IPS-20b (cell line): ENCODE data around the gene TMED4.
"Not testable (repeated sequence)": the region's sequence is repeated elsewhere in the genome, so short reads cannot be mapped to it uniquely, and the experiment has no call there.

Source experiments
- H3K27ac ChIP-seq: one replicate; pipeline ENCODE4 v1.5.1; 2013; ENCODE audit warnings: low read length
- H3K27me3 ChIP-seq: 2 replicates; pipeline ENCODE4 v1.6.1; 2013; ENCODE audit warnings: mild to moderate bottlenecking, low read length, inconsistent platforms; ENCODE audit not compliant: insufficient read depth
- H3K36me3 ChIP-seq: 2 replicates; pipeline ENCODE4 v1.6.1; 2013; ENCODE audit warnings: low read depth, mild to moderate bottlenecking, inconsistent platforms, low read length, moderate library complexity; ENCODE audit not compliant: insufficient read depth
- H3K4me1 ChIP-seq: 2 replicates; pipeline ENCODE4 v1.6.1; 2013; ENCODE audit warnings: mild to moderate bottlenecking, control low read depth, inconsistent platforms, low read length, moderate library complexity; ENCODE audit not compliant: insufficient read depth
- H3K4me3 ChIP-seq: 2 replicates; pipeline ENCODE4 v1.5.1; 2013; ENCODE audit warnings: mild to moderate bottlenecking, low read length, inconsistent platforms
- H3K9ac ChIP-seq: 2 replicates; pipeline ENCODE4 v1.6.1; 2013; ENCODE audit warnings: low read depth, mild to moderate bottlenecking, inconsistent platforms, low read length, moderate library complexity
- H3K9me3 ChIP-seq: 2 replicates; pipeline ENCODE4 v1.6.1; 2013; ENCODE audit warnings: mild to moderate bottlenecking, low read depth, low read length, inconsistent platforms; ENCODE audit not compliant: insufficient read depth

The TMED4 gene

DNA sequence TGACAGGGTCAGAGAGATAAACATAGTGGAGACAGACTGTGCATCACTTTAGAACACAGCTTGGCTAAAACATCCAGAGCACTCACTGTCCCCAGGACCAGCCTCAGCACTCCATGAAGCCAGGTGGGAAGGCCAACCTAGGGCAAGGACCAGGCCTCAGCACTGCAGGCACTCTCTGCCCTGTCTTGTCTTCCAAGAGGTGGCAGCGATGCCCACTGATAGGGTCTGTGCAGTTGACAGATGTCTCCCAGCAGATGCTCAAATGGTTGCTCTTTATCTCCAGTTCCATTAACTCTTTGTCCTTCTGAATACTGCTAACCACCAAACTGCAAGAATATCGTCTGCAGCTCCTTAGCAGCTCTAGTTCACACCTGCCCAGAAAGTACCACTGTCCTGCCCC lies 17.4 kb downstream of the TMED4 start:
- H3K36me3 ChIP-seq = peaks cover 54% of the 10 kb centered on the region
- no peaks in the 10 kb centered on the region for H3K9me3 ChIP-seq

DNA sequence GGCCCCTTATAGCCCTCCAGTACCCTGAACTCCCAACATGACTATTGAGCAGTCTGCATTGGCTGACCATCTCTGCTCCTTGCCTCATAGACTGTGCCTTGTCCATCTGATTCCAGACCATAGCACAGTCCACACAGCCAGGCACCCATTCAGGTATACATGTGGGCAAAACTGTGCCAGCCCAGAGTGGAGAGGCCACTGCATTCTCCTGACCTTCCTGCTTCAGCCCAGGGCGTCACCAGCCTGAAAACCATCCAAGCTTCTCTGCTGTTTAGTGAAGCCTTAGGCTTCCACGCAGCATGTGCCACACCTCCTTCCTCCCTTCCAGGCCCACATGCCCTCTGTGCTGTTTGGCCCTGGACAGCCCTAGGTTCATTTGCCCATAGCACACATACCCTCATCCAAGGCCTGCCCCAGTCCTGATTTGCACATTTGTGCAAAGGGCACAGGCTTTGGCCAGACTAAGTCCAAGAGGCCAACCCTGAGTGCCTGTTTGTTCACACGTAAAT lies 18.8 kb downstream of the TMED4 start:
- no peak overlapping the region for H3K4me3 ChIP-seq
- H3K9ac ChIP-seq = no peak overlapping the region
- no peak overlapping the region for H3K27ac ChIP-seq
- H3K9me3 ChIP-seq = no peaks in the 10 kb centered on the region
- H3K27me3 ChIP-seq = no peaks in the 10 kb centered on the region
- no peaks in the 10 kb centered on the region for H3K4me1 ChIP-seq
- peaks cover 40% of the 10 kb centered on the region for H3K36me3 ChIP-seq

More for the DNA sequence above, 17.4 kb downstream of the TMED4 start:
- no peak overlapping the region for H3K4me3 ChIP-seq
- H3K4me1 ChIP-seq = no peaks in the 10 kb centered on the region
- no peak overlapping the region for H3K9ac ChIP-seq
- no peak overlapping the region for H3K27ac ChIP-seq
- H3K27me3 ChIP-seq = no peaks in the 10 kb centered on the region

DNA sequence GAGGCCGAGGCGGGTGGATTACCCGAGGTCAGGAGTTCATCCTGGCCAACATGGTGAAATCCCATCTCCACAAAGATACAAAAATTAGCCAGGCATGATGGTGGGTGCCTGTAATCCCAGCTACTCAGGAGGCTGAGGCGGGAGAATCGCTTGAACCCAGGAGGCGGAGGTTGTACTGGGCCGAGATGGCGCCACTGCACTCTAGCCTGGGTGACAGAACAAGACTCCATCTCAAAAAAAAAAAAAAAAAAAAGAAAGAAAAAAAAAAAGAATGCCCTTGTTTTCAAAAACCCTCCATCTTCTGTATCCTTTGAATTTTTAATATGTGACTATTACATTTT lies 19.4 kb downstream of the TMED4 start:
- H3K9me3 ChIP-seq, H3K27me3 ChIP-seq, H3K4me1 ChIP-seq, H3K27ac ChIP-seq, H3K9ac ChIP-seq, H3K4me3 ChIP-seq: not testable (repeated sequence)
- peaks cover 34% of the 10 kb centered on the region for H3K36me3 ChIP-seq

- no peak overlapping the region for H3K9ac ChIP-seq
- H3K27ac ChIP-seq = no peak overlapping the region
- no peak overlapping the region for H3K4me3 ChIP-seq
These were observed 19.9 kb downstream of the TMED4 start for GRCh38 chr7:44561962-44562621.

DNA sequence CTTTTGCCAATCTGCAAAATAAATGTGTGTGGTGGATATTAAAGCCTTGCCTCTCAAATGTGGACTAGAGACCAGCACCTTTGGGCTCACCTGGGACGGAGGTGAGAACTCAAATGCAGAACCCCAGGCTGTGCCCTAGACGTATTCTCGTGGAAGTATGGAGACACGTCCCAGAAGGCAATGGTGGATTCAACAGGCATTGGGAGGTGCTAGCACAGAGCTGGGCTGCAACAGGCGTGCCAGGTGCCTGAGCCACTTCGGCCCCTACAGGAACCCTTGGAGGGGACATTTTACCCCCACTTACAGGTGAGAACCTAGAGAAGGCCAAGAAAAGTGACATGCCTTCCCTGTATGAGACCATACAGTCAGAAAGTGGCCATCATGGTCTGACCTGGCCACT lies 20.6 kb downstream of the TMED4 start:
- Histone ChIP-seq H3K4me1 (no peaks in the 10 kb centered on the region), H3K9me3 (no peaks in the 10 kb centered on the region), H3K36me3 (peaks cover 23% of the 10 kb centered on the region), H3K27ac (no peak overlapping the region), H3K4me3 (no peak overlapping the region), H3K9ac (no peak overlapping the region), H3K27me3 (no peaks in the 10 kb centered on the region)

More at GRCh38 chr7:44561962-44562621, 19.9 kb downstream of the TMED4 start:
- Histone ChIP-seq H3K9me3 (no peaks in the 10 kb centered on the region), H3K4me1 (no peaks in the 10 kb centered on the region), H3K27me3 (no peaks in the 10 kb centered on the region), H3K36me3 (peaks cover 29% of the 10 kb centered on the region)

DNA sequence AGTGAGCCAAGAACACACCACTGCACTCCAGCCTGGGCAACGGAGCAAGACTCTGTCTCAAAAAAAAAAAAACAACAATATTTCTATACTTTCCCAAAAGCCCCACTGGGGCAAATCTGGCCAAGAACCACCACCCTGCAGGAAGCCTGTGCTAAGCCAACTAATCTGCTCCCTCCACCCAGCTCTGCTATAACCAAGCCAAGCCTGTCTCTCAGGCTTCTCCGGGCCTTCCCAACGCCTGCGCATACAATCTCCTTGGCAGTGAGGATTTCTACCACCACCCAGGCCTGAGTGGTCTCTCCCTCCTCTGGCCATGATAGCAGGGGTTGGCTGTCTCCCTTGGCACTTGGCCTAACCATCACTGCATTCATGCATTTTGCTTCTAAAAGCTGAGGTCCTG lies 22.5 kb downstream of the TMED4 start:
- Histone ChIP-seq H3K36me3 (peaks cover 7% of the 10 kb centered on the region), H3K9ac (no peak overlapping the region), H3K4me1 (no peaks in the 10 kb centered on the region), H3K27ac (no peak overlapping the region), H3K27me3 (no peaks in the 10 kb centered on the region), H3K4me3 (no peak overlapping the region), H3K9me3 (no peaks in the 10 kb centered on the region)

DNA sequence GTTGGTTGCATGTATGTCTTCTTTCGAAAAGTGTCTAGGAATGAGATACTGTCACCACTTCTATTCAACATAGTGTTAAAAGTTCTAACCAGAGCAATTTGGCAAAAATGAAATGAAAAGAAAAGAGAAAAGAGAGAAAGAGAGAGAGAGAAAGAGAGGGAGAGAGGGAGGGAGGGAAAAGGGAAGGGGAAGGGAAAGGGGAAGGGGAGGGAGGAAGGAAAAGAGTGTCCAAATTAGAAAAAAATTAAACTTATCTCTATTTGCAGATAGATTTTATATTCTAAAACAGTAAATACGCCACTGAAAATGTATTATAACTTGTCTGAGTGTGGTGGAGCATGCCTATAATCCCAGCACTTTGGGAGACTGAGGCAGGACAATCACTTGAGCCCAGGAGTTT lies 24.5 kb downstream of the TMED4 start:
- Histone ChIP-seq H3K27ac (no peak overlapping the region), H3K4me1 (no peaks in the 10 kb centered on the region), H3K4me3 (no peak overlapping the region), H3K36me3 (no peaks in the 10 kb centered on the region), H3K27me3 (no peaks in the 10 kb centered on the region), H3K9me3 (no peaks in the 10 kb centered on the region), H3K9ac (no peak overlapping the region)

DNA sequence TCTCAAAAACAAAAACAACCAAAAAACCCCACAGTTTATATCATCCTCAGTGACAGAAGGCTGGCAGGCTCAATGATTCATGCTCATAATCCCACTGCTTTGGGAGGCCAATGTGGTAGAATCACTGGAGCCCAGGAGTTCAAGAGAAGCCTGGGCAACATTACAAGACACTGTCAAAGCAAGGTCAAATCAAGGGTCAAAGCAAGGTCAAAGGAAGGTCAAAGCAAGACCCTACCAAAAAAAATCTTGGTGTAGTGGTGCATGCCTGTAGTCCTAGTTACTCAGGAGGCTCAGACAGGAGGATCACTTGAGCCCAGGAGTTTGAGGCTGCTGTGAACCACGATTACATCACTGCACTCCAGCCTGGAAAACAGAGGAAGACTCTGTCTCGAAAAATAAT lies 26.7 kb downstream of the TMED4 start:
- no peaks in the 10 kb centered on the region for H3K36me3 ChIP-seq
- H3K4me3 ChIP-seq = no peak overlapping the region
- no peaks in the 10 kb centered on the region for H3K27me3 ChIP-seq
- H3K27ac ChIP-seq = no peak overlapping the region
- no peaks in the 10 kb centered on the region for H3K4me1 ChIP-seq
- H3K9ac ChIP-seq = no peak overlapping the region
- H3K9me3 ChIP-seq = no peaks in the 10 kb centered on the region

DNA sequence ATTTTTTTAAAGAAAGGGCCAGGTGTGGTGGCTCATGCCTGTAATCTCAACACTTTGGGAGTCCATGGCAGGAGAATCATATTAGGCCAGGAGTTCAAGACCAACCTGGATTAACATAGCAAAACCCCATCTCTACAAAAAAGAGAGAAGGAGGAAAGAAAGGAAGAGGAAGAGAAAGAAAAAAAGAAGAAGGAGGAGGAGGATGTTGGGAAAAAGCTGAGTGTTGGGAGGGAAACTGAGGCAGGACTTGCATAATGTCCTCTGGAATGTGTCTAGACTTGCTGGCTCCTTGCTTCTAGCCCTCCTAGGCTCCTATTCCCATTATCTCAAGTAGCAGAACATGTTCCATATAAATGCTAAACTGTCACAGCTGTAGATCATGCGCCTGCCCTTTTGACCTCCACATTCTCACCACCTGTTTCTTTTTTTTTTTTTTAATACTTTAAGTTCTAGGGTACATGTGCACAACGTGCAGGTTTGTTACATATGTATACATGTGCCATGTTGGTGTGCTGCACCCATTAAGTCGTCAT lies 29.5 kb downstream of the TMED4 start:
- H3K9me3 ChIP-seq, H3K36me3 ChIP-seq, H3K27me3 ChIP-seq, H3K27ac ChIP-seq, H3K4me1 ChIP-seq, H3K4me3 ChIP-seq, H3K9ac ChIP-seq: not testable (repeated sequence)

DNA sequence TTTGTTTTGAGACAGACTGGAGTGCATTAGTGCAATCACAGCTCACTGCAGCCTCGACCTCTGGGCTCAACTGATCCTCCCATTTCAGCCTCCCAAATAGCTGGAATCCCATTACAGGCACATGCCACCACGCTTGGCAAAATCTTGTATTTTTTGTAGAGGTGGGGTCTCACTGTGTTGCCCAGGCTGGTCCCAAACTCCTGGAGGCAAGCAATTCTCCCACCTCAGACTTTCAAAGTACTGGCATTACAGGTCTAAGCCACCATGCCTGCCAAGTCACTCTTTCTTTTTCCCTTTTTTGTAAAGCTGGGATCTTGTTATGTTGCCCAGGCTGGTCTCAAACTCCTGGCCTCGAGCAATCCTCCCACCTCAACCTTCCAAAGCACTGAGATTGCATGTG lies 32.6 kb downstream of the TMED4 start:
- no peaks in the 10 kb centered on the region for H3K27me3 ChIP-seq
- H3K36me3 ChIP-seq = no peaks in the 10 kb centered on the region
- H3K4me1 ChIP-seq = no peaks in the 10 kb centered on the region
- H3K9ac ChIP-seq = no peak overlapping the region
- no peaks in the 10 kb centered on the region for H3K9me3 ChIP-seq
- H3K4me3 ChIP-seq = no peak overlapping the region
- H3K27ac ChIP-seq = no peak overlapping the region

- Histone ChIP-seq H3K9me3 (no peaks in the 10 kb centered on the region), H3K27me3 (no peaks in the 10 kb centered on the region), H3K4me1 (no peaks in the 10 kb centered on the region), H3K36me3 (no peaks in the 10 kb centered on the region), H3K9ac (no peak overlapping the region), H3K4me3 (no peak overlapping the region), H3K27ac (no peak overlapping the region)
These were observed 33.1 kb downstream of the TMED4 start for GRCh38 chr7:44548893-44549292.

GRCh38 chr7:44547536-44548231 lies 34.3 kb downstream of the TMED4 start:
- no peaks in the 10 kb centered on the region for H3K9me3 ChIP-seq
- H3K27ac ChIP-seq = no peak overlapping the region
- no peaks in the 10 kb centered on the region for H3K27me3 ChIP-seq
- H3K9ac ChIP-seq = no peak overlapping the region
- no peak overlapping the region for H3K4me3 ChIP-seq
- H3K4me1 ChIP-seq = no peaks in the 10 kb centered on the region
- no peaks in the 10 kb centered on the region for H3K36me3 ChIP-seq
